ENCODE measurements around the gene LRIT1.

The LRIT1 gene

DNA sequence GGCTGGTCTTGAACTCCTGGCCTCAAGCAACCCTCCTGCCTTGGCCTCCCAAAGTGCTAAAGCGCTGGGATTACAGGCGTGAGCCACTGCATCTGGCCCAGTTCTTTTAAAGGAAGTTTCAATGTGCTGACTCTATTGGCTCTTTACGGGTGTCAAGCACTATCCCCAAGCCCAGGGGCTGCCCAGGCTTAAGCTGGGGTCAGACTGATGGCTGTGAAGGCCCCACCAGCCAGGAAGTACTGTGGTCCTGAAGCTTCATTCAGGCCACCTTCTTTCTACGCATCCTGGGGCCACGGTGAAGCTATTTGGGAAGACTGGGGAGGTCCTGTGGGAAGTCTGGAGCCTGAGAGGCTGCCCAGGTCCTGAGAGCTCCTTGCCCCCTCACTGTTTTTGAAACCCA, 59.7 kb downstream of the LRIT1 start:
- H3K36me3 ChIP-seq (ENCODE audit: insufficient read depth), result no peaks in the 10 kb centered on the region
- no peak overlapping the region for H3K4me3 ChIP-seq (IDR thresholded peaks at IDR 0.05; ENCODE audit: insufficient read depth, low read depth, low read length)
- H3K4me1 ChIP-seq (ENCODE audit: low read depth, poor library complexity, severe bottlenecking), result no peaks in the 10 kb centered on the region
- TF ChIP-seq, protein P1, sequence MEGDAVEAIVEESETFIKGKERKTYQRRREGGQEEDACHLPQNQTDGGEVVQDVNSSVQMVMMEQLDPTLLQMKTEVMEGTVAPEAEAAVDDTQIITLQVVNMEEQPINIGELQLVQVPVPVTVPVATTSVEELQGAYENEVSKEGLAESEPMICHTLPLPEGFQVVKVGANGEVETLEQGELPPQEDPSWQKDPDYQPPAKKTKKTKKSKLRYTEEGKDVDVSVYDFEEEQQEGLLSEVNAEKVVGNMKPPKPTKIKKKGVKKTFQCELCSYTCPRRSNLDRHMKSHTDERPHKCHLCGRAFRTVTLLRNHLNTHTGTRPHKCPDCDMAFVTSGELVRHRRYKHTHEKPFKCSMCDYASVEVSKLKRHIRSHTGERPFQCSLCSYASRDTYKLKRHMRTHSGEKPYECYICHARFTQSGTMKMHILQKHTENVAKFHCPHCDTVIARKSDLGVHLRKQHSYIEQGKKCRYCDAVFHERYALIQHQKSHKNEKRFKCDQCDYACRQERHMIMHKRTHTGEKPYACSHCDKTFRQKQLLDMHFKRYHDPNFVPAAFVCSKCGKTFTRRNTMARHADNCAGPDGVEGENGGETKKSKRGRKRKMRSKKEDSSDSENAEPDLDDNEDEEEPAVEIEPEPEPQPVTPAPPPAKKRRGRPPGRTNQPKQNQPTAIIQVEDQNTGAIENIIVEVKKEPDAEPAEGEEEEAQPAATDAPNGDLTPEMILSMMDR (conservative IDR thresholded peaks at IDR 0.05; ENCODE audit: low read depth, low read length), result no peak
- no peak overlapping the region for H3K9ac ChIP-seq
- H3K79me2 ChIP-seq (ENCODE audit: insufficient read depth, low read depth), result no peaks in the 10 kb centered on the region
- H4K20me1 ChIP-seq (ENCODE audit: insufficient read depth), result no peaks in the 10 kb centered on the region
- no peak overlapping the region for H2AFZ ChIP-seq (ENCODE audit: low read depth)
- no peaks in the 10 kb centered on the region for H3K27me3 ChIP-seq (ENCODE audit: insufficient read depth, low read depth)
- H3K4me2 ChIP-seq, result no peak overlapping the region
- no peak overlapping the region for H3K27ac ChIP-seq

Measured in KMS-11 (cell line).